CD14-positive monocyte (primary cell): Measurements from ENCODE around the gene RERE. TPM values are rescaled to one million over a fixed set of nuclear protein-coding genes. Genes with fewer than 3 reads are reported as not detected.

Experiments used
- DNase-seq, 3 donors: peaks; one replicate each; pipeline ENCODE4 v3.0.0-alpha.2; 2011 to 2022
- H2AFZ ChIP-seq: 2 replicates; pipeline ENCODE4 v1.6.0; 2012; ENCODE audit warnings: mild to moderate bottlenecking, low read depth, low read length, inconsistent platforms; ENCODE audit not compliant: insufficient read depth, poor library complexity, severe bottlenecking
- H3K27ac ChIP-seq, 2 donors: 1 replicate in 1 of 2; 2 replicates in 1 of 2; pipeline ENCODE4 v1.5.1; 2012 to 2013; ENCODE audit warnings: low read length in 2 of 2, control low read depth in 1 of 2, inconsistent platforms in 1 of 2, low read depth in 1 of 2, mild to moderate bottlenecking in 1 of 2
- H3K27me3 ChIP-seq, 2 donors: one replicate each; pipeline versions ENCODE4 v1.6.0 to v1.6.1; 2011 to 2013; ENCODE audit warnings: low read length in 2 of 2; ENCODE audit not compliant: control insufficient read depth in 2 of 2, insufficient read depth in 2 of 2
- H3K36me3 ChIP-seq, 2 donors: replicated peaks in 1 of 2; 1 replicate in 1 of 2; 2 replicates in 1 of 2; pipeline versions ENCODE4 v1.5.1 to v1.6.1; 2012 to 2013; ENCODE audit warnings: low read length in 2 of 2, control low read depth in 1 of 2, inconsistent platforms in 1 of 2, mild to moderate bottlenecking in 1 of 2; ENCODE audit not compliant: insufficient read depth in 2 of 2, control insufficient read depth in 1 of 2
- H3K4me1 ChIP-seq, 2 donors: 1 replicate in 1 of 2; 2 replicates in 1 of 2; pipeline versions ENCODE4 v1.5.1 to v1.6.1; 2012 to 2013; ENCODE audit warnings: low read length in 2 of 2, control low read depth in 1 of 2, inconsistent platforms in 1 of 2, mild to moderate bottlenecking in 1 of 2, moderate library complexity in 1 of 2; ENCODE audit not compliant: insufficient read depth in 2 of 2, control insufficient read depth in 1 of 2
- H3K4me2 ChIP-seq: replicated peaks from 2 replicates; pipeline ENCODE3; 2012; ENCODE audit warnings: low read length, moderate library complexity, mild to moderate bottlenecking; ENCODE audit not compliant: poor library complexity, severe bottlenecking; ENCODE audit errors: extremely low read depth
- H3K4me3 ChIP-seq, 3 experiments: fragments of 200-600 bp in 1 of 3; sonication (generic) in 1 of 3; replicated peaks in 1 of 3; 1 replicate in 2 of 3; 2 replicates in 1 of 3; pipeline ENCODE4 v1.5.1; 2011 to 2013; ENCODE audit warnings: low read length in 3 of 3, mild to moderate bottlenecking in 3 of 3, control low read depth in 2 of 3, low read depth in 2 of 3, inconsistent platforms in 1 of 3, moderate library complexity in 1 of 3
- H3K79me2 ChIP-seq: 2 replicates; pipeline ENCODE4 v1.6.0; 2012; ENCODE audit warnings: mild to moderate bottlenecking, control low read depth, inconsistent platforms, low read length, moderate library complexity; ENCODE audit not compliant: insufficient read depth
- H3K9ac ChIP-seq: 2 replicates; pipeline ENCODE4 v1.6.0; 2017; ENCODE audit warnings: low read length, mild to moderate bottlenecking; ENCODE audit not compliant: insufficient read depth, poor library complexity, severe bottlenecking
- H3K9me3 ChIP-seq, 2 donors: replicated peaks in 1 of 2; 1 replicate in 1 of 2; 2 replicates in 1 of 2; pipeline versions ENCODE4 v1.5.1 to v1.6.1; 2012 to 2013; ENCODE audit warnings: low read length in 2 of 2, control low read depth in 1 of 2; ENCODE audit not compliant: control insufficient read depth in 1 of 2, insufficient read depth in 1 of 2
- H4K20me1 ChIP-seq: 2 replicates; pipeline ENCODE4 v1.6.0; 2012; ENCODE audit warnings: mild to moderate bottlenecking, low read length, control low read depth, moderate library complexity; ENCODE audit not compliant: insufficient read depth
- H3K27ac Mint-ChIP-seq, 7 donors: one replicate each; pipeline ENCODE4 v1.8.0; 2020; ENCODE audit warnings: mild to moderate bottlenecking in 7 of 7, mixed read lengths in 7 of 7, moderate library complexity in 6 of 7, inconsistent platforms in 2 of 7
- H3K27me3 Mint-ChIP-seq, 3 donors: one replicate each; pipeline ENCODE4 v1.8.0; 2021 to 2022; ENCODE audit warnings: low read depth in 3 of 3, mild to moderate bottlenecking in 3 of 3, mixed read lengths in 3 of 3, moderate library complexity in 3 of 3, inconsistent platforms in 1 of 3
- H3K36me3 Mint-ChIP-seq, 2 donors: one replicate each; pipeline ENCODE4 v1.8.0; 2020; ENCODE audit warnings: mixed read lengths in 2 of 2, inconsistent platforms in 1 of 2, mild to moderate bottlenecking in 1 of 2
- H3K4me1 Mint-ChIP-seq: one replicate; pipeline ENCODE4 v1.8.0; 2020; ENCODE audit warnings: mild to moderate bottlenecking, mixed read lengths
- H3K4me3 Mint-ChIP-seq, 2 donors: one replicate each; pipeline ENCODE4 v1.8.0; 2020; ENCODE audit warnings: mild to moderate bottlenecking in 2 of 2, mixed read lengths in 2 of 2, moderate library complexity in 1 of 2
- H3K9me3 Mint-ChIP-seq, 7 donors: one replicate each; pipeline ENCODE4 v1.8.0; 2020 to 2022; ENCODE audit warnings: mixed read lengths in 7 of 7, mild to moderate bottlenecking in 6 of 7, moderate library complexity in 6 of 7, inconsistent platforms in 2 of 7
- WGBS: methylation state at CpG from one replicate; pipeline ENCODE4 v1.1.5; 2013; ENCODE audit warnings: missing lambda C conversion rate; ENCODE audit not compliant: insufficient coverage; 5-methylcytosine and 5-hydroxymethylcytosine counted together
- intact Hi-C, 2 donors: fragments of 100-400 bp; cut with micrococcal nuclease; formaldehyde crosslinking; loops; one replicate each; pipeline versions ENCODE4 v1.15.0 to v1.15.1; 2023
- polyA plus RNA-seq, 3 donors: library from polyadenylated mRNA; depleted of rRNA in 1 of 3; unstranded in 2 of 3; stranded (reverse) in 1 of 3; fragments of 300-500 nt in 2 of 3; fragments of >200 nt in 1 of 3; fragmentation: Illumina TruSeq in 2 of 3; gene quantifications; 1 replicate in 2 of 3; 2 replicates in 1 of 3; pipeline ENCODE4 v1.2.3, GENCODE V29; 2012 to 2021
- TF ChIP-seq, protein P1 (sequence below): fragments of 200-600 bp; IDR thresholded peaks from one replicate; pipeline ENCODE4 v1.8.0; 2022; ENCODE audit warnings: antibody characterized with exemption, mild to moderate bottlenecking

Gene RERE
- polyA plus RNA-seq, 3 donors = 1.2 to 19.4 (median 3.8) TPM

DNA sequence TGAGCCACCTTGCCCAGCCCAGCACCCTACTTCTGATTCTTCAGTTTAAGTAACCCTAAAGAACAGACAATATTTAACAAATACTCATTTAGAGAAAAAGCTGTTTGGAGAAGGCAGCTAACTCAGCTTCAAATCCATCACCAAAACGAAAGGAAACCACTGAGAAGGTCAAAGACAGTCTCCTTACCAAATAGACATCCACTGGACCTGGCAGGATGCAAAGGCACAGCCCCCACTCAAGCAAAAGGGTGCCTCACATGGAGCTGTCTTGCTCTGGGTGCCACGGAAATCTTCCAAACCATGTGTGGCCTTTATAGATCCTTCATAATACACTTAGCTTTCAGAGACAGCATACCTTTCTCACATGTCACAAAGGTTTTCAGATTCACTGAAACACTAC, 165.5 kb downstream of the RERE start:
- no peak overlapping the region for H3K4me3 Mint-ChIP-seq
- no peaks in the 10 kb centered on the region for H3K79me2 ChIP-seq
- H3K9me3 Mint-ChIP-seq = peaks cover 0 to 2% (median 0%) of the 10 kb centered on the region in 7 donors
- DNase-seq = no peak
- no peaks in the 10 kb centered on the region for H3K9me3 ChIP-seq
- H3K27ac ChIP-seq = no peak overlapping the region
- H3K4me1 ChIP-seq = peaks cover 0 to 12% of the 10 kb centered on the region in 2 donors
- WGBS = 48% methylated on average over 2 of the region's 2 CpGs
- no peaks in the 10 kb centered on the region for H3K27me3 Mint-ChIP-seq
- H3K9ac ChIP-seq = no peak overlapping the region
- H3K4me1 Mint-ChIP-seq = peaks cover 23% of the 10 kb centered on the region
- no peak overlapping the region for H3K4me2 ChIP-seq
- H4K20me1 ChIP-seq = no peaks in the 10 kb centered on the region
- H3K36me3 Mint-ChIP-seq = peaks cover 22 to 26% of the 10 kb centered on the region in 2 donors
- intact Hi-C loops = no loop called here
- H3K4me3 ChIP-seq = no peak overlapping the region
- H2AFZ ChIP-seq = no peak overlapping the region
- TF ChIP-seq, protein P1, sequence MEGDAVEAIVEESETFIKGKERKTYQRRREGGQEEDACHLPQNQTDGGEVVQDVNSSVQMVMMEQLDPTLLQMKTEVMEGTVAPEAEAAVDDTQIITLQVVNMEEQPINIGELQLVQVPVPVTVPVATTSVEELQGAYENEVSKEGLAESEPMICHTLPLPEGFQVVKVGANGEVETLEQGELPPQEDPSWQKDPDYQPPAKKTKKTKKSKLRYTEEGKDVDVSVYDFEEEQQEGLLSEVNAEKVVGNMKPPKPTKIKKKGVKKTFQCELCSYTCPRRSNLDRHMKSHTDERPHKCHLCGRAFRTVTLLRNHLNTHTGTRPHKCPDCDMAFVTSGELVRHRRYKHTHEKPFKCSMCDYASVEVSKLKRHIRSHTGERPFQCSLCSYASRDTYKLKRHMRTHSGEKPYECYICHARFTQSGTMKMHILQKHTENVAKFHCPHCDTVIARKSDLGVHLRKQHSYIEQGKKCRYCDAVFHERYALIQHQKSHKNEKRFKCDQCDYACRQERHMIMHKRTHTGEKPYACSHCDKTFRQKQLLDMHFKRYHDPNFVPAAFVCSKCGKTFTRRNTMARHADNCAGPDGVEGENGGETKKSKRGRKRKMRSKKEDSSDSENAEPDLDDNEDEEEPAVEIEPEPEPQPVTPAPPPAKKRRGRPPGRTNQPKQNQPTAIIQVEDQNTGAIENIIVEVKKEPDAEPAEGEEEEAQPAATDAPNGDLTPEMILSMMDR = no peak
- H3K27ac Mint-ChIP-seq = no peak overlapping the region
- peaks cover 3 to 7% of the 10 kb centered on the region in 2 donors for H3K36me3 ChIP-seq
- no peaks in the 10 kb centered on the region for H3K27me3 ChIP-seq

DNA sequence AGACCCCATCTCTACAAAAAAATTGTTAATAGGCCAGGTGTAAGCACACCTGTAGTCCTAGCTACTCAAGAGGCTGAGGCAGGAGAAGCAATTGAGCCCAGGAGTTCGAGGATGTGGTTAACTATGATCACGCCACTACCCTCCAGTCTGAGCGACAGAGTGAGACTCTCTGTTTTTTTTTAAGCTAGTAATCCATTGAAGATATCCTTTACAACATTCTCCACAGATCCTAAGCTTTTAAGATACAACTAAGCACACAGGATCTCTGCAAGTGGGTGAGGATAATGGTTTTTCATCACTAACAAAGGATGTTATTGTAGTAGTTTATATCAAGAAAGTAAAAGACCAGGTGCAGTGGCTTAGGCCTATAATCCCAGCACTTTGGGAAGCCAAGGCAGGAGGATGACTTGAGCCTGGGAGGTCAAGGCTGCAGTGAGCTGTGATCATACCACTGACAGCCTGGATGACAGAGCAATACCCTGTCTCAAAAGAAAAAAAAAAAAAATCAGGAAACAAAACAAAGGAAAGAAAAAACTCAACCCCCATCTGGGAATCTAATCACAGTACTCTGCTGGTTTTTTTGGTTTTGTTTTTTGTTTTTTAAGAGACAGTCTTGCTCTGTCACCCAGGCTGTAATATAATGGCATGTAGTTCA, 166.1 kb downstream of the RERE start:
- WGBS = no CpG with 5 or more reads among the region's 3 CpGs
- peaks cover 0 to 12% of the 10 kb centered on the region in 2 donors for H3K4me1 ChIP-seq
- peaks cover 23% of the 10 kb centered on the region for H3K4me1 Mint-ChIP-seq
- H3K4me2 ChIP-seq = no peak overlapping the region
- H3K9ac ChIP-seq = no peak overlapping the region
- H3K36me3 ChIP-seq = peaks cover 3 to 7% of the 10 kb centered on the region in 2 donors
- H3K27ac ChIP-seq = no peak overlapping the region
- no peaks in the 10 kb centered on the region for H3K27me3 ChIP-seq
- H3K4me3 ChIP-seq = no peak overlapping the region
- no peak for DNase-seq
- no peak overlapping the region for H3K4me3 Mint-ChIP-seq
- no peak overlapping the region for H2AFZ ChIP-seq
- no peak overlapping the region for H3K27ac Mint-ChIP-seq
- intact Hi-C loops = no loop called here
- H3K79me2 ChIP-seq = no peaks in the 10 kb centered on the region
- TF ChIP-seq, protein P1 = no peak
- no peaks in the 10 kb centered on the region for H3K27me3 Mint-ChIP-seq
- no peaks in the 10 kb centered on the region for H3K9me3 ChIP-seq
- peaks cover 22 to 26% of the 10 kb centered on the region in 2 donors for H3K36me3 Mint-ChIP-seq
- no peaks in the 10 kb centered on the region for H4K20me1 ChIP-seq
- H3K9me3 Mint-ChIP-seq = peaks cover 0 to 2% (median 0%) of the 10 kb centered on the region in 7 donors
